Spleen (tissue), 11 donors: ENCODE measurements around the gene KRT20. TPM values are rescaled to one million over a fixed set of nuclear protein-coding genes. Genes with fewer than 3 reads are reported as not detected.

Source experiments
- DNase-seq: peaks from one replicate; pipeline ENCODE4 v3.0.0-alpha.2; 2020
- H3K27ac ChIP-seq, 8 donors: fragments of 200-600 bp; sonication (generic) in 7 of 8; 1 replicate in 4 of 8; 2 replicates in 4 of 8; pipeline versions ENCODE4 v1.5.0 to v1.8.0; 2016 to 2021; ENCODE audit warnings: inconsistent platforms in 4 of 8, mild to moderate bottlenecking in 4 of 8, moderate library complexity in 1 of 8
- H3K27me3 ChIP-seq, 7 donors: fragments of 200-600 bp; sonication (generic) in 6 of 7; replicated peaks in 1 of 7; 1 replicate in 4 of 7; 2 replicates in 3 of 7; pipeline versions ENCODE4 v1.5.0 to v1.8.0; 2016 to 2021; ENCODE audit warnings: inconsistent platforms in 3 of 7, mild to moderate bottlenecking in 1 of 7
- H3K36me3 ChIP-seq, 6 donors: fragments of 200-600 bp; sonication (generic) in 5 of 6; 1 replicate in 4 of 6; 2 replicates in 2 of 6; pipeline versions ENCODE4 v1.5.0 to v1.8.0; 2016 to 2021; ENCODE audit warnings: inconsistent platforms in 2 of 6
- H3K4me1 ChIP-seq, 6 donors: fragments of 200-600 bp; sonication (generic) in 5 of 6; 1 replicate in 3 of 6; 2 replicates in 3 of 6; pipeline versions ENCODE4 v1.5.0 to v1.8.0; 2016 to 2021; ENCODE audit warnings: inconsistent platforms in 3 of 6
- H3K4me3 ChIP-seq, 8 donors: fragments of 200-600 bp; sonication (generic) in 7 of 8; 1 replicate in 4 of 8; 2 replicates in 4 of 8; pipeline versions ENCODE4 v1.5.0 to v1.8.0; 2016 to 2021; ENCODE audit warnings: inconsistent platforms in 4 of 8, mild to moderate bottlenecking in 4 of 8, moderate library complexity in 2 of 8
- H3K9me3 ChIP-seq, 8 donors: fragments of 200-600 bp; sonication (generic) in 7 of 8; 1 replicate in 4 of 8; 2 replicates in 4 of 8; pipeline versions ENCODE4 v1.5.0 to v1.8.0; 2016 to 2021; ENCODE audit warnings: inconsistent platforms in 4 of 8
- POLR2A ChIP-seq, 3 donors: fragments of 450-650 bp; IDR thresholded peaks; one replicate each; pipeline ENCODE4 v1.5.1; 2017; ENCODE audit warnings: antibody characterized with exemption in 3 of 3, mild to moderate bottlenecking in 1 of 3
- POLR2AphosphoS5 ChIP-seq, 3 donors: sonication (generic); formaldehyde crosslinking; IDR thresholded peaks; one replicate each; pipeline ENCODE4 v1.5.1; 2017; ENCODE audit warnings: antibody characterized with exemption in 3 of 3
- WGBS, 5 donors: extraction: QIAGEN DNeasy Blood & Tissue Kit in 3 of 5; methylation state at CpG; one replicate each; pipeline versions ENCODE4 v1.1.5 to v1.1.7; 2013 to 2018; 5-methylcytosine and 5-hydroxymethylcytosine counted together
- intact Hi-C: fragments of 100-400 bp; cut with DNase I; formaldehyde crosslinking; loops from one replicate; pipeline ENCODE4 v1.15.0; 2023; ENCODE audit warnings: low total_unique reads
- polyA plus RNA-seq, 3 donors: library from polyadenylated mRNA; stranded (reverse); fragments of 200-250 nt; gene quantifications; one replicate each; pipeline ENCODE4 v1.2.1, GENCODE V29; 2013
- total RNA-seq, 7 donors: library from RNA; depleted of rRNA in 3 of 7; stranded (reverse); fragments of >200 nt in 3 of 7; fragmentation: NEBNext Ultra II Directional in 4 of 7; extraction: Animal tissue kit (Norgen Biotek cat#: 25700) in 4 of 7; gene quantifications; one replicate each; pipeline versions ENCODE4 v1.1.0 to v1.2.1, GENCODE V29; 2016 to 2021
- TF ChIP-seq, protein P1 (sequence below), 11 experiments: fragments of 200-600 bp in 7 of 11; fragments of 450-650 bp in 4 of 11; sonication (generic) in 4 of 11; IDR thresholded peaks in 8 of 11; conservative IDR thresholded peaks in 3 of 11; 1 replicate in 7 of 11; 2 replicates in 4 of 11; pipeline versions ENCODE4 v1.4.0 to v1.8.0; 2016 to 2021; ENCODE audit warnings: antibody characterized with exemption in 11 of 11, inconsistent platforms in 4 of 11, mild to moderate bottlenecking in 1 of 11
- donor health status: healthy with polysubstance abuse.
- donor health status: DM: no; HTN: no; CAD: no; lungs with moderate emphysema.
- donor health status: DM: no; HTN: no; CAD: no.
- donor health status: Bipolar disorder and iron deficiency.
- donor health status: healthy.
- donor health status: DM: no; HTN: no; CAD: no.
- donor health status: DM: yes; HTN: yes; CAD: no.

The KRT20 gene
- total and polyA plus RNA-seq, 10 donors: 0.07 to 0.45 TPM; not detected in 8

DNA sequence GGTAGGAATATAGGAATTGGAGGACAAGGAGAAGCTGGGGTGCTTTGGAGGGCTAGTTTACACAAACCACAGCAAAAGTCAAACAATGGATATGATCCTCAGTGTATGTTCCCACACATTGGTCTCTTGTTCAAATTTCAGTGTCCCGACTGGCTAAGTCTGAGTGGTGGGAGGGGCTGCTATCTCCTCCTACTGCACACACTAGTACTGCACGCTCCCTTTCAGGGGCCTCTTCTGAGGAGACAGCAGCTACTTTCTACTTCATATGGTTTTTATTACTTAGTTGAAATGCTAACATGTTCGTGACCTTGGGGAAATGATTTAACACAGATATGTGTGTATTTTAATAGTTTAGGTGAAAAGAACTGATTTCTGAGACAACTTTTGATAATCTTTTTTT lies 43.8 kb downstream of the KRT20 start:
- Histone ChIP-seq H3K4me1 (no peaks in the 10 kb centered on the region), H3K4me3 (no peak overlapping the region), H3K27me3 (peaks cover 0 to 9% (median 0%) of the 10 kb centered on the region in 7 donors), H3K9me3 (no peaks in the 10 kb centered on the region), H3K36me3 (peaks cover 0 to 3% (median 0%) of the 10 kb centered on the region in 6 donors), H3K27ac (no peak overlapping the region)
- WGBS, 5 donors: 83 to 90% (median 88%) methylated on average over 3 of the region's 3 CpGs
- intact Hi-C loops: no loop called here
- DNase-seq: no peak
- TF ChIP-seq POLR2AphosphoS5 (IDR thresholded peaks at IDR 0.05) (no peak), POLR2A (IDR thresholded peaks at IDR 0.05) (no peak)
- TF ChIP-seq, protein P1, sequence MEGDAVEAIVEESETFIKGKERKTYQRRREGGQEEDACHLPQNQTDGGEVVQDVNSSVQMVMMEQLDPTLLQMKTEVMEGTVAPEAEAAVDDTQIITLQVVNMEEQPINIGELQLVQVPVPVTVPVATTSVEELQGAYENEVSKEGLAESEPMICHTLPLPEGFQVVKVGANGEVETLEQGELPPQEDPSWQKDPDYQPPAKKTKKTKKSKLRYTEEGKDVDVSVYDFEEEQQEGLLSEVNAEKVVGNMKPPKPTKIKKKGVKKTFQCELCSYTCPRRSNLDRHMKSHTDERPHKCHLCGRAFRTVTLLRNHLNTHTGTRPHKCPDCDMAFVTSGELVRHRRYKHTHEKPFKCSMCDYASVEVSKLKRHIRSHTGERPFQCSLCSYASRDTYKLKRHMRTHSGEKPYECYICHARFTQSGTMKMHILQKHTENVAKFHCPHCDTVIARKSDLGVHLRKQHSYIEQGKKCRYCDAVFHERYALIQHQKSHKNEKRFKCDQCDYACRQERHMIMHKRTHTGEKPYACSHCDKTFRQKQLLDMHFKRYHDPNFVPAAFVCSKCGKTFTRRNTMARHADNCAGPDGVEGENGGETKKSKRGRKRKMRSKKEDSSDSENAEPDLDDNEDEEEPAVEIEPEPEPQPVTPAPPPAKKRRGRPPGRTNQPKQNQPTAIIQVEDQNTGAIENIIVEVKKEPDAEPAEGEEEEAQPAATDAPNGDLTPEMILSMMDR (IDR thresholded peaks at IDR 0.05 in 8 of 11, conservative IDR thresholded peaks at IDR 0.05 in 3 of 11): no peak

DNA sequence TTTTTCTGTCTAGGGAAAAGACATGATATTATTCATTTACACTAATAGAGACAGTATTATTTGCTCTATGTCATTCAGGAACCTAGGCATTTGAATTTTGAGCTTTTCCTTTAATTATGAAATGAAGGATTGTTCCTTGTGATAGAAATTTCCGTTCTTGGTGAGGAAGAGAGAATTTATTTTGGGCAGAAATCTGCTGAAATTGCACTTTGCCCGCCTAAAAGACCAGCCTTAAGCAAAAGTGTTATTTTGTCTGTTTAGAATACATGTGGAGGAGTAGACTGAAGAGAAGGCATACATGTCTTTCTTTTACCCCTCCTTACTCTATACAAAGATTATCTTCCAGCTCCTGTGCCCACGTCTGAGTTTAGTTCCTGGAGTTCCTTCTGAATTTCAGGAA lies 45.8 kb downstream of the KRT20 start:
- Histone ChIP-seq H3K36me3 (peaks cover 0 to 21% (median 3%) of the 10 kb centered on the region in 6 donors), H3K4me3 (no peak overlapping the region)
- 61 to 68% (median 65%) methylated on average over 3 of the region's 3 CpGs for WGBS, 5 donors

GRCh38 chr17:40836020-40836419 lies 49.0 kb downstream of the KRT20 start:
- no peak overlapping the region for H3K27ac ChIP-seq
- no peak overlapping the region for H3K4me3 ChIP-seq
- H3K9me3 ChIP-seq: no peaks in the 10 kb centered on the region
- DNase-seq: no peak
- TF ChIP-seq, protein P1 (IDR thresholded peaks at IDR 0.05 in 8 of 11, conservative IDR thresholded peaks at IDR 0.05 in 3 of 11): no peak
- no peak for TF ChIP-seq POLR2AphosphoS5 (IDR thresholded peaks at IDR 0.05)
- WGBS, 5 donors: 93 to 99% (median 97%) methylated on average over 4 of the region's 4 CpGs
- H3K4me1 ChIP-seq: no peaks in the 10 kb centered on the region
- H3K36me3 ChIP-seq: peaks cover 0 to 23% (median 3%) of the 10 kb centered on the region in 6 donors
- H3K27me3 ChIP-seq: no peaks in the 10 kb centered on the region
- intact Hi-C loops: no loop called here

More for the DNA sequence above, 45.8 kb downstream of the KRT20 start:
- TF ChIP-seq, protein P1 (IDR thresholded peaks at IDR 0.05 in 8 of 11, conservative IDR thresholded peaks at IDR 0.05 in 3 of 11): no peak
- TF ChIP-seq POLR2AphosphoS5 (IDR thresholded peaks at IDR 0.05) (no peak), POLR2A (IDR thresholded peaks at IDR 0.05) (no peak)
- DNase-seq: no peak
- Histone ChIP-seq H3K9me3 (no peaks in the 10 kb centered on the region), H3K27me3 (no peaks in the 10 kb centered on the region), H3K27ac (no peak overlapping the region), H3K4me1 (no peaks in the 10 kb centered on the region)
- intact Hi-C loops: no loop called here

GRCh38 chr17:40833882-40834281 lies 51.2 kb downstream of the KRT20 start:
- no peak overlapping the region for H3K27ac ChIP-seq
- H3K4me1 ChIP-seq: no peaks in the 10 kb centered on the region
- peaks cover 0 to 23% (median 3%) of the 10 kb centered on the region in 6 donors for H3K36me3 ChIP-seq
- H3K9me3 ChIP-seq: no peaks in the 10 kb centered on the region
- intact Hi-C loops: no loop called here
- TF ChIP-seq, protein P1 (IDR thresholded peaks at IDR 0.05 in 8 of 11, conservative IDR thresholded peaks at IDR 0.05 in 3 of 11): no peak
- TF ChIP-seq POLR2A (IDR thresholded peaks at IDR 0.05) (no peak), POLR2AphosphoS5 (IDR thresholded peaks at IDR 0.05) (no peak)
- no peaks in the 10 kb centered on the region for H3K27me3 ChIP-seq
- no peak overlapping the region for H3K4me3 ChIP-seq
- no peak for DNase-seq
